GM19395 (cell line): ENCODE results near the gene PLEKHA7.

ENCODE experiments used
- ATAC-seq: cut with Tn5 transposase; IDR thresholded peaks from one replicate; pipeline ENCODE4 v1.9.1; 2021; ENCODE audit warnings: mild to moderate bottlenecking, moderate library complexity; ENCODE audit not compliant: unreplicated experiment

The PLEKHA7 gene

DNA sequence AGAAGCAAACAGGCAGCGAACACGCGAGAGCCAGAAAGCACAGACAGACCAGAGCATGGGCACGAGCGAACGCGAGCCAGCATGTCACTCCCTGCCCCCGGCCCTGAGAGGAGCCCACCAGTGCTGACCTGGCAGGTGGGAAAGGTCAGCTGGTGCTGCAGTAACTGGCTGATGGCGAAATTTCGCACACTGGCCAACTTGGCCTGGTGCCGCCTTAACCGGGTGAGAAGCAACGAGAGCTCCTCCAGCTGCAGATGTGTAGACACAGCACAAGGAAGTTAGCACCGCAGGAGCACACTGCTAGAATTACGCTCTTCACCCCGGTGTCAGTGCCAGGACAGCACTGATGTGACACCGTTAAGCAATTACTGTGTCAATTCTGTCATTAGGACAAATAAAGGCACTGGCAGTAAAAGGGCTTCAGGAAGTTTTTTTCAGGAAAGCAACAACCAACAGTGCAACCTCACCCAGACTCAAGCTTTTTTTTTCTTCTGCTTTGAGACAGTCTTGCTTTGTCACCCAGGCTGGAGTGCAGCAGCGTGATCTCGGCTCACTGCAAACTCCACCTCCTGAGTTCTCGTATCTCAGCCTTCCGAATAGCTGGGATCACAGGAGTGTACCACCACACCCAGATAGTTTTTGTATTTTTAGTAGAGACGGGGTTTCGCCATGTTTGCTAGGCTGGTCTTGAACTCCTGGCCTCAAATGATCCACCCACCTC, 199.0 kb downstream of the PLEKHA7 start:
- ATAC-seq = no peak

DNA sequence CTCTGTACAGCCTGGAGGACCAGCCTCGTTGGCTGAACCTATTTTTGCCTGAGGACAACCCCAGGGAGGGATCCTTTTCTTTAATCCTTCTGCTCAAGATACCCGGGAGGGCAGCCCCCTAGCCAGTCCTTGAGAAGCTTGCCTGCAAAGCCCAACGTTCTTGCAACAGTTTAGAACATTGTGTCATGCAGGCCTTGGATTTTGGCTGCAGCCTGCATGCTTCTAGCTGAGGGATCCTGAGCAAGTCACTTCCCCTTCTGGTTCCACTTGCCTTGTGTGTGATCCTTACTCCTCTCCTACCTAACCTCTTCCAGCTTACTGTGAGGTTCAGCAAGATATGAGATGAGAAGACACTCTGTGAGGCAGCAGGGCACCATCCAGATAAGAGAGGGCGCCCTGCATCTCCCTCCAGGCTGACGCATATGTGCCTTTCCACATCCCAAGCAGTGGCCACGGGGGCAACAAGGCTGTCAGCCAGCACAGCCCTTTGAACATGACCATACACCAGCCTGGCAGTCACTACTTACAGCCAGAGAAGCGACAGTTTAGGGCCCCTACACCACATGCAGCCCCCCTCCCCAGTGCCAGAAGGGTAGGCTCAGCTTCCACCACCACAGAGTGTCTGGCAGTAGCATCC, 199.7 kb downstream of the PLEKHA7 start:
- ATAC-seq = no peak

DNA sequence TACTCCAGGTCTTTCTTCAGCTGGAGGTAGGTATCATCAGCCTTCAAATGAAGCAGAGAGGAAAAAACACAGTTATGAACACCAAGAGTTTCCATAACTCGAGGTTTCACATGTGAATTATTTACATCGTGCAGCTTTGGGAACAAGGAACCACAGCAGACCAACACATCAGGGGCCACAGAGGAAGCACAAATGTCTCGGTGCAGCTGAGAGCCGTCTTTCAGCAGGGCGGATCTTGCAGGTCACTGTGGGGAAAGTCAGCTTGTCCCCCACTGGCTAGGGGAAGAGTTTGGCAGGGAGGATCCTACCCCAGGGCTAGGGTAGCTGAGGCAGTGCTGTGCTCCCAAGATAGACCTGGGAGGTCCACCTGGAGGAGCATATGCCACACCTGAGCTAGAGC, 201.1 kb downstream of the PLEKHA7 start:
- no peak for ATAC-seq

DNA sequence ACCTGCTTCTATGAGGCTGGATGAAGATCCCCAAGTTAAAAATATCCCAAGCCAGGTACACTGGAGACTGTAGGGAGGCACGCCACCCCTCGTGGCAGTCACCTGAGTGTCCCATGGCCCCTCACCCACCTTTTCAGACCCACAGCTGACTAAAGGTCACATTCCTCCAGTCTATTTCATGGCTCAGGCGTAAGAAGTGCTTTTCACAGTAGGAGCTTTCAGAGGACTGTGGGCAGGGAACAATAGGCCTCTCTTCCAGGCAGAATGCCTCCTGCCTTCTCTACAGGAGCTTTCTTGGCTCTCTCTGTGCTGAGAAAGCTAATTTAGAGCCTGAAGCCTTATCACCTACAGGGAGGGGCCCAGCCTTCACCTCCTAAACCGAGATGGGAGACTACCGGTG, 201.9 kb downstream of the PLEKHA7 start:
- ATAC-seq = no peak

DNA sequence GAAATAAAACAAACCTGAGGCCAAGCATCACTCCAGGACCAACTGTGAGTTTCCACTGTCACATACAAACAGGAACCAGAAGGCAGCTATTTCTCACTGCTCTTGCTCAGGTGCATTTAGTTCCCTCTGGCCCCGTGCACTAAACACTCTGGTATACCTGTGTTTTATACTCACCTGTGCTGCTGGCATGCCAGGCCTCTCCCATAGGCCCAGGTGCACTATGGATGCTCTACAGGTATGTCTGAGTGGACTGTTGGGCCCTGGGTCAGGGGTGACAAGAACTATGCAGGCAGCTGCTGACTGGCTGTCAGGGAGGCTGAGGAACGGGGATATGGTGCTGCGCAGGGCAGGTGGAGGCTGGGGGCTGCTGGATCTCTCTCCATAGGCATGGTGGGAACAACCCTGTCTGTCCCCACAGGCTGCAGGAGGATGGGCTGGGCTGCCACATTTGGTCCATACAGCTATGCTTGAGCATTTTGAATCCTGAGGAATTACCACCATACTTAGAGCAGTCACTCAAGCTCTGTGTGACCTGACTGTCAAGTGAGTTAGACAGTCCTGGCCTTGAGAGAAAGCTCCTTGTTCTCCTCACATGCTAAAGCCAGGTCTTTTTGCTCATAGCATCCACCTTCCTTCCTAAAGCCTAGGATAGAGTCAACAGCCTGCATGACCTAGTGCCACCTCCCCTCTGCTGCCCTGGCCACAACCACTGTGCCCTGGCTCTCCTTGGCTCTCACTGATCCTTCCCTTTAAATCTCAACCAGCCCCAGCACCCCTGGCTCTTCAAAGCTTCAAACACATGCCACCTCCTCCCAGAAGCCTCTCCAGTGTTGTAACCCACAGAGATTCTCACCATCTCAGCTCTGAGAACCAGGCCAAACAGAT, 202.8 kb downstream of the PLEKHA7 start:
- no peak for ATAC-seq

DNA sequence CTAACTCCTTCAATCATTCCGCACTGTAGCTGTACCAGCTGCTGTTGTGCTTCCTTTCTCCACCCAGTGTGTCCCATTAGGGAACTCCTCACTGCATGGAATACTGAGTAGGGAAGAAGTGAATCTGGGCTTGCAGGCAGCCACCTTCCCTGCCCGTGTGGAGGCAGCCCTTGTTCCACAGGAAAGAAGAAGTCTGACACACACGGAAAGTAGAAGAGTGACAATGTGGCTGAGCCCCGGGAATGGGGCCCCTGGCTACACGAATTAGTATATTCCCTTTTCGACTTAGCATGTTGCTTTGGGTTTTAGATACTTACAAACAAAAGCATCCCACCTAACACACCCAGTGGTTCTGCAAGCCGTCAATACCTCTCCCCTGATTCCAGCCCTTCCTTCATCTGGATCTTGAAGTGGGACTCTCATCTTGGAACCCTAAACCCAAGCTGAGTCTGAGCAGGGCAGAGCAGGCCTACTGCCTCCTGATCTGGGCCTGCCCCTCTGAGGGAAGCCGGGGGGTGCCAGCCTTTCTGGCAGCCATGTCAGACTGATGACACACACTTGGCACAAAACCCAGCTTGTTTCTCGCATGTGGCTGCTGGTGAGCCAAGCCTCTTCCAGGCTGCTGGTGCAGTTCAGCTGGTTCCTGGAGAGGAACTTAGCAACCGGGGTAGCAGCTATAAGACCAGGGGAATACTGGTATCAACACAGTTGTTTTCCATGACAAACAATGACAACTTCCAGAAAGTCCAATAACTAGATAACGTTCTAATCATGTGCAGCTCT, 204.1 kb downstream of the PLEKHA7 start:
- ATAC-seq = no peak

DNA sequence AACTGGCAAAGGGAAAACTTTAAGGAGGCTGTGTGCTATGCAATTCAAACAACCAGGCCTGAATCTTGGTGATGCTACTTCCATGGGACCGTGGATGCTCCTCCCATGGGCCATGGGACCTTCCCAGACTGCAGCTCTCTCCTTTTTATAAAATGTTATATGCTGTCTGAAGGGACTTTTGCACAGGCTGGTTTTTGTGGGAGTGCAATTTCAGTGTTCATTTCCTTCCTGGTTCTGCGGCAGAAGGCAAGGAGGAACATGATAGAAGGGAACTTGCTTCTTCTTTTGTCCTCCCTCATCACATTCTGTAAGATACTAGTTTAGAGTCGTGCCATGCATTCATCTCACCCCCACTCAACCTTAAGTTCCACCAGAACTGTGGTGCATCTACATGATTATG, 206.9 kb downstream of the PLEKHA7 start:
- ATAC-seq = no peak

DNA sequence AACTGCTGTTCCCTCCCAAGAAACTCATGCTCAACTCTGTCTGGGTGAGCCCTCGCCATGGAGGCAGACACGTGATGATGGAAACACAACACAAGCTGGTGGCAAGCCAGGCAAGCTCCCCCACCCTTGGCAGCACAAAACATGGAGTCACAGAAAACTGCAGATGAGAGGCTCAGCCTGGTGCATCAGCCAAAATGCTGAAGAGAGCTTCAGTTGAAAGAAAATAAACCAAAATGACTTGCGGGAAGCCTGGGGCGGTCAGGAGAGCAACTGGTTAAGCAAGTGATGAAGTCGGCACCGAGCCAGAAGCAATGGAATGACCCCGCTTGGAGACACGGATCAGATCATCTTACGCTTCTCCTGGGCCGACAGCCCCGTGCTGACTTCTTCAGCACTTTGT, 207.4 kb downstream of the PLEKHA7 start:
- ATAC-seq = no peak

DNA sequence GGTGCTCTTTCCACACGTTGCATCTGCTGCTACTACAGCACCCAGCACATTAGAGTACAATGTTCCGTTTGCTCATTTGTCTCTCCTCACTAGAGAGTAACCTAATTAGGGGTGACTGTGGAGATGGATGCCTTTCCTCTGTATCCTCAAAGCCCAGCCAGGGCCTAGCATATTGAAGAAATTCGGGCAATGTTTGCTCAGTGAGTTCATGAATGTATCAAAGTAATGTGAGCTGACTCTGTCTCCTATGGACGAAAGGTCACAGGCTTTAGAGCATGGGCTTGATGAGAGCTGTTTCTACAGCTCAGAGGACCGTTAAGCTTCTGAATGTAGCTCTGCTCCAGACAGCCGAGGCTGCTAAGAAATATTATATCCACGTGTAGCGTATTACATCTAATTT, 208.3 kb downstream of the PLEKHA7 start:
- no peak for ATAC-seq

DNA sequence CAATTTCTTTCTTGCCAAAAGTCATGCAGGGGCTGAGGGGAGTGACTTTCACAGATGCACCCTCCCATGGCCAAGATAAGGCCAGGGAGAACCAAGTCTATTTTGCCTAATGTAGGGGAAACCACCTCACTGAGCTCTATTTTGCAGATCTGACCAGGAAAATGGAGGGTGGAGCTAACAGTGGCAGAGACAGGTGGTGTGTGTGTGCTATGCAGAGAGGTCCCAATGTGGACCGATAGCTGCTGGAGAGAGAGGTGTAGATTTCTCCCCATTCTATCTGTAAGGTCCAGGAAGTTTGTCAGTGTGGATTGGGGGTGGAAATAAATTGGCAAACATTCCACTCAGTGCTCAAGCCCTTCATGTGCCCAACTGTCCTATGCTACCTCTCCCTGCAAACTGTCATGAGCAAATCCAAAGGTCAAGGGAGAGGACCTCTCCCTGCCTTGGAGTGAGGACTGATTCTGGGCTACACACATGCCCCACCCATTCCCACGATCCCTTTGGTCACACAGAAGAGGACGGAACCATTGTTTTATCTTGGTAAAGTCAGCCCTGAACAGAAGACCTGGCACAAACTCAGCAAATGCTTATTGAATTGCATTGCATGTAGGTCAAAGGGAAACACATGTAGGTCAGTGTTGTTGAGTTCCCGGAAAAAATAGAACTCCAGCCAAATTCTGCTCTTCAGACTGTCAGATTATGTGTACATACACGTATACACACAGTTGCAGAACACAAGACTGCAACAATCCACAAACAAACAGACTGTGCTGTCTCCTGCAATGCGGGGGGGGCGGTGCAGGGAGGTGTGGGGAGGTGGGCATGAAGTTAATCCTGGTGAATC, 209.9 kb downstream of the PLEKHA7 start:
- no peak for ATAC-seq

DNA sequence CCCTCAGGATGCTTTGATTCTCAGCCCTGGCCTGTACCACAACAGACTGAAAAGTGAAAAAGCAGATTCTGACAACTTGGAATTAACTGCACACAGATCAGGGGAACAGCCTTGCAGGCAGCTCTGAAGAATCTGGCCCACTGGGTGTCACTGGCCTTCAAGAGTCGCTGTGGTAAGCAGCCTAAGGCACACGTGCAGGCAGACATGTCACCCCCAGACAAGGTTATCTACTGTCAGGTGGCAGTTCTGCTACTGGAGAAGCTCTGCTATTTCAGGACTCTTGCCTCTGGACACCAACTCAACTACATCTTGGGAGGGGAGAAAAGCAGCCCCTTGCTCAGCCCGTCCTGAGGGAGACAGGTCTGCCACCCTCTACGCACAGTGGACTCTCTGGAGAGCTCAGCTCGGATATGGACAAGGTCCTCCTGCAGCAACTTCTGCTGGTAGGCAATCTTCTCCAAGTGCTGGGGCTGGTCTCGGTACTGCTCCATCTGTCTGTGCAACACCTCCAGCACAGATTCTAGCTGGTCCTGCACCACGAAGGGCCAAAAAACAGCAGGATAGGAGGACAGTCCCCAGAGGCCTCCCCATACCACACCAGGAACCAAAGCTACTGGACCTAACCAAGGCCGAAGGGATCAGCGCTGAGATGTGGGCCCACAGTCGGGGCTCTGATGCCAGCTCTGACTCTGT, 212.8 kb downstream of the PLEKHA7 start:
- ATAC-seq = no peak

DNA sequence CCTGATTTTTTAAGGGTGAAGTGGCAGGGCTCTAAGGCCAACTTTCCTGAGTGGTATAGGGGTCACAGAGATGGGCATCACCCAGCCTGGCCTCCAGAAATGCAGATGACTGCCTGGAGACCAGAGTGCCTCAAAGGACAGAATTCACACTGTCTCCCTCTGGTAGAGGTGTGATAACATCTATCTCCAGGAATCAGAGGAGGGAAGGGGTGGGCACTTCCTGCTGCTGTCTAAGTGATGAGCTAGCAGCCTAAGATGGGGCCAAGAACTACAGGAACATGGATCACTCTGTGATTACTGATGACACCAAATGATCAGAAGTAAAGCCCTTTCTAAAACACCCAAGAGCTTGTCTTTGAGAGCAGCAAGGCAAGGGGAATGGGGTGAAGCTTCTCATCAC, 213.8 kb downstream of the PLEKHA7 start:
- ATAC-seq = no peak

DNA sequence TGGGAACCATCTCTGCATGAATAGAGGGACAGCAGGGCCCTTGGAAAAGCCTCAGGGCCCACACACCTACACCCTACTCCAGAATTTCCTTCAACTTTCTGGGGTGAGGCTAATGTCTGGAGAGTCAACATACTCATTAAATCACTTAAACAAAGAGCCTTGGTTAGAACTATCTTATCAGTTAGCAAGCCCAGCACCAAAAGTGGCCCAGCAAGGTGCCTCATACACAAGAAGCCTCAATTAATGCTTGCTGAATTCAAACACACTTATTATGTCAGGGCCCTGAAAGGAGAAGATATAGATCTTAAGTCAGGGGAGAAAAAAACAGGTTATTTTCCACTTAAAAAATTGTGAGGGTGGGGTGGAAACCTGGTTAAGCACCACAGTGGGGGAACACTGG, 214.3 kb downstream of the PLEKHA7 start:
- ATAC-seq = no peak

DNA sequence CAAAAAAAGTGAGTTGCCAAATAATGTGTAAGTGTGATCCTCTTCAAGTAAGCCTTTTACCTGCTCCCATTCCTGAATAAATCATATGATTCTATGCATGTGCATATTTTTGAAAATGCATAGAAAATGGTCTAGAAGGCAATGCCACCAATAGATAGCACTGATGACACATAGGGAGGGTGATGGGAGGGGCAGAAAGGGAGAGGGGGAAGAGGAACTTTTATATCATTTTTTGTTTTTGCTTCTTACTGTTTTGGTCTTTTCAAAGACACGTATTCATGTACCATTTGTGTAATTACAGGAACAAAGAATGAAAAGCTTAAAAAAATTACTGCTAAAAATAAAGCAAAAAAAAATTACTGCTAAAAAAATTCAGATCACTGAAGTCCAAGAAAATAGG, 215.0 kb downstream of the PLEKHA7 start:
- ATAC-seq = no peak

DNA sequence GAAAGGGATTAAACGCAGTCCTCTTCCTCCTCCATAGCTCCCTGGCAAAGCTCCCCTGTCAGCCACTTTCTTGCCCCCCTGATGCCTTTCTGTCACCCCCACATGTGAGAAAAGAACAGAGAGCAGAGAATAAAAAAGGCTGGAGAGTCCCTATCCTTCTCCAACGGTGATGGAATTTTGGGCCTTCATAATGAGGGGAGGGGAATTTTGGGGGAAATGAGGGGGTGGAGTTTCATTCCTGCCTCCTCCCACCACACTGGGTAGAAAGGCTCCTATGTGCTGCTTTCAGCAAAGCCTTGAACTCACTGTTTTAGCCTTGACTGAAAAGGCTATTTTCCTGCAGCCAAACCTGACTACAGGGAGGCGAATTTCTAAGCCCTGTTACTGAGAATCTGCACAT, 216.4 kb downstream of the PLEKHA7 start:
- ATAC-seq = no peak

DNA sequence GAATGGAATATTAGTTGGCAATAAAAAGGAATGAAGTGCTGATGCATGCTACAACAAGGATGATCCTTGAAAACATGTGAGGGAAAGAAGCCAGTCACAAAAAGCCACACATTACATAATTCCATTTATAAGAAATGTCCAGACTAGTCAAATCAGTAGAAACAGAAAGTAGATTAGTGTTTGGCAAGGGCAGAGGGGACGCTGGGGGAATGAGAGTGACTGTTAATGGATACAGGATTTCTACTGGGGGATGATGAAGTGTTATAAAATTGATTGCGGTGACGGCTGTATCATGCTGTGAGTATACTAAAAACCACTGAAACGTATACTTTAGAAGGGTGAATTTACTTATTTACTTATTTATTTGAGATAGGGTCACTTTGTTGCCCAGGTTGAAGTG, 217.9 kb downstream of the PLEKHA7 start:
- ATAC-seq = no peak

DNA sequence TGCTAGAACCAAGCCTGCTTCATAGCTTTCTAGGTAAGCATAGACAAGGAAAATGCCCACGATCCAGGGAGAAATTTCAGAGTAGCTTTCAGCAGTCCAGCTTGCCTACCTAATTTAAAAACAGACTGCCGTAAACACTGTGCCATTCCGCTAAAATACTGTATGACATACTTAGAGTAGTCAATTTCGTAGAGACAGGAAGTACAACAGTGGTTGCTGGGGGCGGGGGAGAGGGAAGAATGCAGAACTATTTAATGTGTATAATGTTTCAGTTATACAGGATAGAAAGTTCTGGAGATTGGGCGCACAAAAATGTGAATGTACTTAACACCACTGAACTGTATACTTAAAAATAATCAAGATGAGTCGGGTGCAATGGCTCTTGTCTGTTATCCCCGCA, 219.1 kb downstream of the PLEKHA7 start:
- ATAC-seq = no peak

DNA sequence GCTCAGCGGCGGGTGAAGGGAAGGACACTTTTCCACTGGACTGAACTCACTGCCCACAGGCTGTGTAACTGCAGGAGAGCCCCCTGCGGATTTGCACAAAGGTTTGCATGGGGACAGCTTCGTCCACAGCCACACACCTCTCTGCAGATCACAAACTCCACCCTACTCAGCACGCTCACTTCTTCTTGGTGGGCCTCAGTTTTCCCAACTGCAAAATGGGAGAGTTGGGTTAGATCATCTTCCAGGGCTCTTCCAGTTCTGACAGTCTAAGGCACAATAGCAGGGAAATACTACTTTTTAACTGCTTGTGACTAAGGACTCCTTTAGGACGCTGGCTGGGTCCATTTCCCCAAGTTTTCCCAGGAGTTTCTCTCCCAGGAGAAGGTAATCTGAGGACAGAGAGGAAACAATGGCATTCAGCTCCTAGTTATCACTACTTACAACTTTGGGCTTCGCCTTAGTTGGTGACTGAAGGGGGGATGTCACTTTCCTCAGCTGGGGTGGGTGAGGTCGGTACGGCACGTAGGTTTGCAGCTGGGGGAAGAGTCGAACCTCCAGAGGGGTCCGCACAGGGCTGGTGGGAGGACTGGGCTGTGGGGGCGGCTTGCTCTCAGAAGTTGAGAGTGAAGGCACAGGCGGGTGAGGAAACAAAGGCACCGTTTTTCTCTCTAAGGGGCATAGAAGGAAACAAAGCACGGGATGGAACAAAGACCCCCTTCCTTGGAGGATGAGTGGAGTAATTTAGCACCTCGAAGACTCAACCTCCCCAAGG, 220.0 kb downstream of the PLEKHA7 start:
- ATAC-seq = no peak

DNA sequence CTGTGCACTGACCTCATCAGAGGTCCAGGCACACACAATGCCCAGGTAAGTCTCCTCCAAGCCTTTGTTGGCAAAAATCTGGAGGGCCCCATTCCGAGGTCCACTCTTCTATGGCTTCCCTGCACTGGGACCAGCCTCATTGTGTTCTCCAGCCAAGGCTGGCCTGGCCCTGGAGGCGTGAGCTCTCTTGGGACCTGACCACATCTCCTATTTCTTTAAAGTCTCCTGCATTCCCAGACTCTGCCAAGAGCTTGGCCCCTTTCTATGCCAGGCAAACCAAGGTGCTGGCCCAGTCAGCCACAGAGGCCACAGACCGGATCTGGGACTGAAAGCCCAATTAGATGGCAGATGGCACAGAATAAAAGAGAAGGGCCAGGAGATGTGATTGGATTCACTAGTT, 220.7 kb downstream of the PLEKHA7 start:
- no peak for ATAC-seq
